Measurements from ENCODE around the gene KLK4.
A peak's percentile ranks its signal among the peaks of the same experiment; 100 is the strongest.
"Not testable (repeated sequence)": the region's sequence is repeated elsewhere in the genome, so short reads cannot be mapped to it uniquely, and the experiment has no call there.

KLK4 gene

GRCh38 chr19:50902640-50903039 is 8.6 kb downstream of the KLK4 start:
- TF ChIP-seq ZNF274 (IDR thresholded peaks at IDR 0.05; ENCODE audit: low read depth, low read length) = no peak
- H3K4me3 ChIP-seq (ENCODE audit: low read length) = no peak overlapping the region

DNA sequence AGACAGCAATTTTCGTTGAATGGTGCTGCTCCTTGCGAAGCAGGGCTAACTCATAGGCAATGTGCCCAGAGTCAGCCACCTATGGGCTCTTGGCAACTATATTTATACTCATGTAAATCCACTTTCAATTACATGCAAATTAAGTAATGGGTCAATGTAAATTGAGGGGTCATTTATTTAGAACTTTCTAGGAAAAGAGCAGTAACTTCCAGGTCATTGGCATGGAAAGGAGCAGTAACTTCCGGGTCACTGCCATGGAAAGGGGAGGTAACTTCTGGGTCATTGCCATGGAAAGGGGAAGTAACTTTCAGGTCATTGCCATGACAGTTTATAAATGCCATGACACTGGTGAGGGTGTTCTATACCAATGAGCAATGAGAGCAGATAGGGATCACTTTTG is 11.6 kb downstream of the KLK4 start:
- no peak for TF ChIP-seq ZNF274 (IDR thresholded peaks at IDR 0.05; ENCODE audit: low read depth, low read length)
- H3K4me3 ChIP-seq (ENCODE audit: low read length) = no peak overlapping the region

GRCh38 chr19:50898018-50898417 is 13.2 kb downstream of the KLK4 start:
- no peak for TF ChIP-seq ZNF274 (IDR thresholded peaks at IDR 0.05; ENCODE audit: low read depth, low read length)

GRCh38 chr19:50897612-50898011 is 13.6 kb downstream of the KLK4 start:
- no peak for TF ChIP-seq ZNF274 (IDR thresholded peaks at IDR 0.05; ENCODE audit: low read depth, low read length)
- H3K4me3 ChIP-seq (ENCODE audit: low read length) = no peak overlapping the region; the same call in 1 of the 2 replicates

More at GRCh38 chr19:50898018-50898417, 13.2 kb downstream of the KLK4 start:
- no peak overlapping the region for H3K4me3 ChIP-seq (ENCODE audit: low read length)

- H3K4me3 ChIP-seq (ENCODE audit: low read length) = peak overlapping the region; percentile 30; the same call in 1 of the 2 replicates
- no peak for TF ChIP-seq ZNF274 (IDR thresholded peaks at IDR 0.05; ENCODE audit: low read depth, low read length)
Observed at GRCh38 chr19:50897191-50897607, 14.0 kb downstream of the KLK4 start.

DNA sequence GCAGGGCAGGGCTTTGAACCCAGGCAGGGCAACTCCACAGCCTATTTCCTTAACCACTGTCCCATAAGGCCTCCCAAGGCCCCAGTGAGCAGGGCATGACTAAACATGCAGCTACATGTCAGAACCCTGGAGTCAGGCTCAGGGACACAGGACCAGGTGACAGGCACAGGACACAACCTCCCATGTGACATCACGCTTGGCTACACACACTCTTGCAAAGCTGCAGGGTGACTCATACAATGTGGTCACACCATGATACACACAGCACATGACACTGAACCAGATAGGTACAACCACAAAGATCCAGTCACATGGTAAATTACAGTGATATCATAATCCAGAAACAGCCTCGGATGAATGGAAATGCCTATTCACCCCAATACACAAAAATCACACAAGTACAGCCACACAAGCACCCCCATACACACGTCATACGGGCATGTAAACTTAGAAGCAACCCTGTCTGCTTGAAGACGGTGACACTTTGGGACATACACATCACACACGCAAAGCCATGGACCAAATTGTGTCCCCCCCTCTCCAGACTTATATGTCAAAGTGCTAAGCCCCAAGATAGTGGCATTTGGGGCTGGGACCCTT is 14.5 kb downstream of the KLK4 start:
- peak overlapping the region; percentile 30; the same call in 1 of the 2 replicates for H3K4me3 ChIP-seq (ENCODE audit: low read length)
- TF ChIP-seq ZNF274 (IDR thresholded peaks at IDR 0.05; ENCODE audit: low read depth, low read length) = no peak

DNA sequence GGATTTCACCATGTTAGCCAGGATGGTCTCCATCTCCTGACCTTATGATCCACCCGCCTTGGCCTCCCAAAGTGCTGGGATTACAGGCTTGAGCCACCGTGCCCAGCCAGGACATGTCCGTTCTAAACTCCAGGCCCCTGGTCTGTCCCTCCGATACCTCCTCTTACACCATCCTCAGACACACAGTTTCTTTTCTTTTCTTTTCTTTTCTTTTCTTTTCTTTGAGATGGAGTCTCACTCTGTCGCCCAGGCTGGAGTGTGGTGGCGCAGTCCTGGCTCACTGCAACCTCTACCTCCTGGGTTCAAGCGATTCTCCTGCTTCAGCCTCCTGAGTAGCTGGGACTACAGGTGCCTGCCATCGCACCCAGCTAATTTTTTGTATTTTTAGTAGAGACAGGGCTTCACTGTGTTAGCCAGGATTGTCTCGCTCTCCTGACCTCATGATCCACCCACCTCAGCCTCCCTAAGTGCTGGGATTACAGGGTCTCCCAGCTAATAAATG is 15.1 kb downstream of the KLK4 start:
- H3K4me3 ChIP-seq (ENCODE audit: low read length) = not testable (repeated sequence)

DNA sequence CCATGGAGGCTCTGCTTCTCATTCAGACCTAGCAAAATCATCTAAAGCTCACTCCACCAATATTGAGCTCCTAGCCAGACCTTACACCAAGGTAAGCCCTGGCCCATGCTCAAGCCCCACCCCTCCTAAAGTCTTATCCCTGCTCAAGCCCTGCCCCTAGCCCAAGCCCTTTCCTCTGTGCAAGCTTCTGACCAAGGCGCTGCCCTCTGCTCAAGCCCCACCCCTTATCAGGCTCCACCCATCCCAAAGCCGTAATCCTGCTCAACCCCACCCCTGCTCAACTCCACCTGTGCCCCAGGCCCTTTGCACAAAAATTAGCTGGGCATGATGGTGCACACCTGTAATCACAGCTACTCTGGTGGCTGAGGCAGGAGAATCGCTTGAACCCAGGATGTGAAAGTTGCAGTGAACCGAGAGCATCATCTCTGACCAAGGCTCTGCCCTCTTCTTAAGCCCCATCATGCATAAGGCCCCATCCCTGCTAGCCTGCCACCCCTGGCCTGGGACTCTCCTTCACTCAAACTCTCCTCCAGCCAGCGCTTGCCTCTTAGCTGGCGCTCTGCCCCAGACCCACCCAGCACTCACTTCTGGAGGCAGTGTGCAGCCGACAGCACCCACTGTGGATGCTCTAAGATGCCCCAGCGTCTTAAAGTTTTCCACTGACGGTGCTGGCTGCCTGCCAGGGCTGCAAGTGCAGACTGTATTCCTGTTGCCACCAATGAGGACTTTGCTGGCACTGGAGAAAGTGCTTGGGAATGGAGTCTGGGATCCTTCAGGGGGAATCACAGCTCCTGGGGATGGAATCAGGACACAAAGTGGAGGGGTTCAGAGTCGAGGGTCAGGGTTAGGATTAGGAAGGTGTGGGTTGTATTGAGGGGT is 16.5 kb downstream of the KLK4 start:
- no peak overlapping the region for H3K4me3 ChIP-seq (ENCODE audit: low read length)
- TF ChIP-seq ZNF274 (IDR thresholded peaks at IDR 0.05; ENCODE audit: low read depth, low read length) = no peak

- no peak overlapping the region for H3K4me3 ChIP-seq (ENCODE audit: low read length)
- no peak for TF ChIP-seq ZNF274 (IDR thresholded peaks at IDR 0.05; ENCODE audit: low read depth, low read length)
Observed at GRCh38 chr19:50893047-50893736, 18.0 kb downstream of the KLK4 start.

- H3K4me3 ChIP-seq (ENCODE audit: low read length) = no peak overlapping the region
- no peak for TF ChIP-seq ZNF274 (IDR thresholded peaks at IDR 0.05; ENCODE audit: low read depth, low read length)
Observed at GRCh38 chr19:50891253-50891625, 20.0 kb downstream of the KLK4 start.

- TF ChIP-seq ZNF274 (IDR thresholded peaks at IDR 0.05; ENCODE audit: low read depth, low read length) = no peak
- no peak overlapping the region for H3K4me3 ChIP-seq (ENCODE audit: low read length)
Observed at GRCh38 chr19:50890422-50891252, 20.6 kb downstream of the KLK4 start.

DNA sequence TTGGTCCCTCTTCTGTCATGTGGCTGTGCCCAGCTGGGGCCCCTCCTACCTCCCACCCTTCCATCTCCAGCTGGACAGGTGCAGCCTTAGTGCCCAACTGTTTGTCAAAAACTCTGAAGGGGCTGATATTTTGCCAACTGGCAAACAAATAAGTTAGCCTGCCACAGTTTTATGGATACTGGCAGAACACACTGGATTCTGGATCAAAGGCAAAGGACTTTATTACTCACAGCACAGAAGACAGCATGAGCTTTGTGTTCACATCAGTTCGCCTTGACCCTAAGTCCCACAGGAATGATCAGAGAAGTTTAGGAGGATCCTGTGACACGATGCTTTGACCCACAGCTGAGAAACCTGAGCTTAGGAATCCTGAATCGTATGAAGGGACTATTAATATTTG is 21.6 kb downstream of the KLK4 start:
- no peak overlapping the region for H3K4me3 ChIP-seq (ENCODE audit: low read length)
- TF ChIP-seq ZNF274 (IDR thresholded peaks at IDR 0.05; ENCODE audit: low read depth, low read length) = no peak

DNA sequence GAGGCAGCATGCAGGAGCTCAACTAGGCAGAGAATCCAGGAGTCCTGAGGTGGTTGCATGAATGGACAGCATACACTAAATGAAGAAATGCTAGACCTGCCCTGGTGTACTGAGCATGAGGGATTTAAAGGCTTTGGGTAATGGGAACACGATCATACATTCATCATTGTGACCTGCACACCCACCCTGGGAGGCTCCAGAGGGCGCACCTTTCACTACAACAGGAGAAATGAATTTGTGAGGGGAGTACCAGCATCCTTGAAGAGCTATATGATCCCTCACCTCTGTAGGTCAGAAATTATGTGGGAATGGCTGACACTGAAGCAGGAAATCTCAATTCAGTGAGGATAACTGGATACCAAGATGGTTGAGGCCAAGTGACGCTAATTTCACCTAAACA is 29.0 kb downstream of the KLK4 start:
- no peak for TF ChIP-seq ZNF274 (IDR thresholded peaks at IDR 0.05; ENCODE audit: low read depth, low read length)
- H3K4me3 ChIP-seq (ENCODE audit: low read length) = no peak overlapping the region

DNA sequence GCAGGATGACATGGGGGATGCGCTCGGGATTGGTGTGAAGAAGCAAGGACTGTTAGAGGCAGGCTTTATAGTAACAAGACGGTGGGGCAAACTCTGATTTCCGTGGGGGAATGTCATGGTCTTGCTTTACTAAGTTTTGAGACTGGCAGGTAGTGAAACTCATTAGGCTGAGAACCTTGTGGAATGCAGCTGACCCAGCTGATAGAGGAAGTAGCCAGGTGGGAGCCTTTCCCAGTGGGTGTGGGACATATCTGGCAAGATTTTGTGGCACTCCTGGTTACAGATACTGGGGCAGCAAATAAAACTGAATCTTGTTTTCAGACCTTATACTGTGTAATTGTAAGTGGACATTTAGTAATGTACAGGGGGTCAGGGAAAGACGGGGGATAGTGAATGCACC is 31.0 kb downstream of the KLK4 start:
- TF ChIP-seq ZNF274 (IDR thresholded peaks at IDR 0.05; ENCODE audit: low read depth, low read length) = no peak
- no peak overlapping the region for H3K4me3 ChIP-seq (ENCODE audit: low read length)

Measured in GM08714 (cell line).